Stimulated activated CD8-positive, alpha-beta memory T cell treated with anti-CD3 and anti-CD28 coated beads, Interleukin-7, amount 100 ng/mL, for 48 hours (primary cell): ENCODE data around the gene C4orf46.

ENCODE experiments used
- DNase-seq, 2 donors: peaks; one replicate each; pipeline ENCODE4 v3.0.0-alpha.2; 2020; ENCODE audit warnings: low read depth in 1 of 2; ENCODE audit errors: extremely low read depth in 1 of 2

Gene C4orf46

DNA sequence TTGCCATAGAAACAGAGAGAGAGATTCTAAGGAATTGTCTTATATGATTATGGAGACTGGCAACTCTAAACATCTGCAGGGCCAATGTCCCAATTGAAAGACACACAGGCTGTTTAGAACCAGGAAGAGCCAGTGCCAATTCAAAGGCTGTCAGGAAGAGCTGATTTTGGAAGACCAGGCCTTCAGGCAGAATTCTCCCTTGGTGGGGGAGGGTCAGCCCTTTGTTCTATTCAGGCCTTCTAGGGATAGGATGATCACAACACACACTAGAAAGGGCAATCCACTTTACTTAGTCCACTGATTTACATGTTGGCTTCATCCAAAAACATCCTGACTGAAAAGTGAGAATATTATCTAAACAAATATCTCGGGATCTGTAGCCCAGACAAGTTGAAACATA lies 15.2 kb downstream of the C4orf46 start:
- no peak for DNase-seq

DNA sequence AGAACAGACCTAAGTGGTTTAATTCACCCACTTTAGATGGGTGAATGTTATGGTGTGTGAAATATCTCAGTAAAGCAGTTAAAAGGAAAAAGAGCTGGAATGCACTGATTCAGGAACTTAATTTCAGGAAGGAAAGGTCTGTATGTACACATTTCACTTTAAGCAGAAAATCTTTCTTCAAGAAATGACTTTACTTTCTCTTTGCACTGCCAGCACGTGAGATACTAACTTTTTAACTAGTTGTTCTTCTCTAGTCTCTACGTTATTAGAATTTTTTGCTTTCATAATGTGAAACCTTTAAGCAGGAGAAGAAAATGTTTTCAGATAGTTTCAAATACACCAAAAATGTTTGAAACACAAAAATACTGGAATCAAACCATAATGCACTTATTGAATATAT lies 18.8 kb downstream of the C4orf46 start:
- DNase-seq = no peak

- DNase-seq = no peak
These were observed 22.5 kb downstream of the C4orf46 start for GRCh38 chr4:158649111-158649680.

GRCh38 chr4:158644760-158645159 lies 26.9 kb downstream of the C4orf46 start:
- no peak for DNase-seq

- no peak for DNase-seq
These were observed 27.3 kb downstream of the C4orf46 start for GRCh38 chr4:158644356-158644755.

DNA sequence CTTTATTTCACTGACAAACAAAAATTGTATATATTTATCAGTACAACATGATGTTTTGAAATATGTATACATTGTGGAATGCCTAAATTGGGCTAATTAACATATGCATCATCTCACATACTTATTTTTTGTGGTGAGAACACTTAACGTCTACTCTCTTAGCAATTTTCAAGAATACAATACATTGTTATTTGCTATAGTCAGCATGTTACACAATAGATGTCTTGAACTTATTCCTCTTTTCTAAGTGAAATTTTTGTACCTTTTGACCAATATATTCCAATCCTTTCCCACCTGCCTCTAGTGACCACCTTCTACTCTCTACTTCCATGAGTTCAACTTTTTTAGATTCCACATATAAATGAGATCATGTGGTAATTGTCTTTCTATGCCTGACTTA lies 35.1 kb downstream of the C4orf46 start:
- no peak for DNase-seq

GRCh38 chr4:158630893-158631292 lies 40.8 kb downstream of the C4orf46 start:
- no peak for DNase-seq

- no peak for DNase-seq
These were observed 46.1 kb downstream of the C4orf46 start for GRCh38 chr4:158625544-158625943.

GRCh38 chr4:158624889-158625478 lies 46.7 kb downstream of the C4orf46 start:
- no peak for DNase-seq

DNA sequence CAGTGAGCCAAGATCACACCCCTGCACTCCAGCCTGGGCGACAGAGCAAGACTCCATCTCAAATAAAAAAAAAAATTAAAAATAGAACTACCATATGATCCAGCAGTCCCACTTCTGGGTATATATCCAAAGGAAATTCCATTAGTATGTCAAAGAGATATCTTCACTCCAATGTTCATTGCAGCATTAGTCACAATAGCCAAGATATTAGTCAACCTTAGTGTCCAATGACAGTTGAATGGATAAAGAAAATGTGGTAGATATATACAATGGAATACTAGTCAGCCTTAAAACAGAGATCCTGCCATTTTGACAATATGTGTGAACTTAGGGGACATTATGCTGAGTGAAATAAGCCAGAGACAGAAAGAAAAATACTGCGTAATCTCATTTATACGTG lies 49.4 kb downstream of the C4orf46 start:
- no peak for DNase-seq

- no peak for DNase-seq
These were observed 50.0 kb downstream of the C4orf46 start for GRCh38 chr4:158621729-158622128.

GRCh38 chr4:158617956-158618355 lies 53.7 kb downstream of the C4orf46 start:
- no peak for DNase-seq
